ENCODE measurements around the gene STK32C. TPM values are rescaled to one million over a fixed set of nuclear protein-coding genes. Genes with fewer than 3 reads are reported as not detected.
"Not testable (repeated sequence)": the region's sequence is repeated elsewhere in the genome, so short reads cannot be mapped to it uniquely, and the experiment has no call there.

STK32C gene
- total RNA-seq, 2 donors from 2014 or later = 2.6 to 3.7 TPM

GRCh38 chr10:132342553-132342952 is 34.8 kb upstream of the STK32C start:
- Histone ChIP-seq H3K4me1 (no peaks in the 10 kb centered on the region), H3K27ac (no peak overlapping the region), H3K36me3 (peaks cover 6% of the 10 kb centered on the region)

GRCh38 chr10:132341781-132342180 is 34.0 kb upstream of the STK32C start:
- no peak for TF ChIP-seq CTCF (IDR thresholded peaks at IDR 0.05)
- peaks cover 6% of the 10 kb centered on the region for H3K36me3 ChIP-seq

More at GRCh38 chr10:132342553-132342952, 34.8 kb upstream of the STK32C start:
- Histone ChIP-seq H3K9me3 (no peaks in the 10 kb centered on the region), H3K27me3 (no peaks in the 10 kb centered on the region), H3K4me3 (no peak overlapping the region)
- TF ChIP-seq CTCF (IDR thresholded peaks at IDR 0.05) = no peak
- DNase-seq (ENCODE audit: low spot score) = no peak

GRCh38 chr10:132341017-132341416 is 33.3 kb upstream of the STK32C start:
- Histone ChIP-seq H3K9me3 (no peaks in the 10 kb centered on the region), H3K4me3 (no peak overlapping the region), H3K4me1 (peaks cover 0 to 11% of the 10 kb centered on the region in 2 donors), H3K27me3 (no peaks in the 10 kb centered on the region), H3K27ac (no peak overlapping the region), H3K36me3 (peaks cover 6% of the 10 kb centered on the region)
- no peak for TF ChIP-seq CTCF (IDR thresholded peaks at IDR 0.05)
- DNase-seq (ENCODE audit: low spot score) = no peak

More at GRCh38 chr10:132341781-132342180, 34.0 kb upstream of the STK32C start:
- Histone ChIP-seq H3K4me3 (no peak overlapping the region), H3K27me3 (no peaks in the 10 kb centered on the region), H3K9me3 (no peaks in the 10 kb centered on the region), H3K4me1 (peaks cover 0 to 3% of the 10 kb centered on the region in 2 donors), H3K27ac (no peak overlapping the region)
- no peak for DNase-seq (ENCODE audit: low spot score)

- no peaks in the 10 kb centered on the region for H3K36me3 ChIP-seq
- H3K4me3 ChIP-seq = no peak overlapping the region
- TF ChIP-seq CTCF (IDR thresholded peaks at IDR 0.05) = no peak
- H3K4me1 ChIP-seq = peaks cover 0 to 15% of the 10 kb centered on the region in 2 donors
- H3K27ac ChIP-seq = no peak overlapping the region
- H3K9me3 ChIP-seq = no peaks in the 10 kb centered on the region
- DNase-seq (ENCODE audit: low spot score) = no peak
- no peaks in the 10 kb centered on the region for H3K27me3 ChIP-seq
These were observed 31.5 kb upstream of the STK32C start for GRCh38 chr10:132339276-132339675.

GRCh38 chr10:132338876-132339275 is 31.1 kb upstream of the STK32C start:
- Histone ChIP-seq H3K4me3 (no peak overlapping the region), H3K4me1 (peaks cover 0 to 15% of the 10 kb centered on the region in 2 donors), H3K9me3 (no peaks in the 10 kb centered on the region), H3K27me3 (no peaks in the 10 kb centered on the region), H3K36me3 (no peaks in the 10 kb centered on the region), H3K27ac (no peak overlapping the region)
- no peak for TF ChIP-seq CTCF (IDR thresholded peaks at IDR 0.05)
- DNase-seq (ENCODE audit: low spot score) = no peak

GRCh38 chr10:132337854-132338253 is 30.1 kb upstream of the STK32C start:
- not testable (repeated sequence) for H3K4me3 ChIP-seq; H3K27me3 ChIP-seq; DNase-seq (ENCODE audit: low spot score); H3K27ac ChIP-seq; H3K9me3 ChIP-seq; H3K36me3 ChIP-seq
- H3K4me1 ChIP-seq = peaks cover 0 to 17% of the 10 kb centered on the region in 2 donors
